HG03039 (cell line): ENCODE results near the gene TPM1.
"Not testable (repeated sequence)": the region's sequence is repeated elsewhere in the genome, so short reads cannot be mapped to it uniquely, and the experiment has no call there.

Experiments
- ATAC-seq: cut with Tn5 transposase; IDR thresholded peaks from one replicate; pipeline ENCODE4 v1.9.1; 2021; ENCODE audit warnings: mild to moderate bottlenecking, moderate library complexity; ENCODE audit not compliant: unreplicated experiment

TPM1 gene

GRCh38 chr15:63093486-63094205, 51.1 kb downstream of the TPM1 start:
- peak; percentile 48 for ATAC-seq

- no peak for ATAC-seq
Observed at GRCh38 chr15:63094495-63094931, 52.0 kb downstream of the TPM1 start.

- no peak for ATAC-seq
Observed at GRCh38 chr15:63096178-63096577, 53.6 kb downstream of the TPM1 start.

GRCh38 chr15:63098901-63099300, 56.4 kb downstream of the TPM1 start:
- ATAC-seq = not testable (repeated sequence)

GRCh38 chr15:63099581-63099980, 57.0 kb downstream of the TPM1 start:
- ATAC-seq = not testable (repeated sequence)

- ATAC-seq = no peak
Observed at GRCh38 chr15:63103416-63103815, 60.9 kb downstream of the TPM1 start.

DNA sequence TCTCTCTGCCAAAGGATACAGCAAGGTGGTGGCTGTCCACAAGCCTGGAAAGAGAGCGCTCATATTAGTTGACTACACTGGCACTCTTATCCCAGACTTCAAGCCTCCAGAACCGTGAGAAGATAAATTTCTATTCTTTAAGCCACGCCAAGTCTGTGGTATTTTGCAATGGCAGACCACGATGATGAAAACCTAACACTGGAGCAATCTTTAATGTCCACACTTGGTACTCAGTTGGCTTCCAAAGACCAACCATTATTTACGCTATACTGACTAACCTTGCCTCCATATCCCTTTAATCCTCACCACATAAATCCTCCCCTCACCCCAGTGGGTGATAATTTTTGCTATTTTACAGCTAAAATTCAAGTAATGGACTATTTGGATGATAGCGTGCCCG, 62.2 kb downstream of the TPM1 start:
- no peak for ATAC-seq

- ATAC-seq = not testable (repeated sequence)
Observed at GRCh38 chr15:63105354-63105753, 62.8 kb downstream of the TPM1 start.

DNA sequence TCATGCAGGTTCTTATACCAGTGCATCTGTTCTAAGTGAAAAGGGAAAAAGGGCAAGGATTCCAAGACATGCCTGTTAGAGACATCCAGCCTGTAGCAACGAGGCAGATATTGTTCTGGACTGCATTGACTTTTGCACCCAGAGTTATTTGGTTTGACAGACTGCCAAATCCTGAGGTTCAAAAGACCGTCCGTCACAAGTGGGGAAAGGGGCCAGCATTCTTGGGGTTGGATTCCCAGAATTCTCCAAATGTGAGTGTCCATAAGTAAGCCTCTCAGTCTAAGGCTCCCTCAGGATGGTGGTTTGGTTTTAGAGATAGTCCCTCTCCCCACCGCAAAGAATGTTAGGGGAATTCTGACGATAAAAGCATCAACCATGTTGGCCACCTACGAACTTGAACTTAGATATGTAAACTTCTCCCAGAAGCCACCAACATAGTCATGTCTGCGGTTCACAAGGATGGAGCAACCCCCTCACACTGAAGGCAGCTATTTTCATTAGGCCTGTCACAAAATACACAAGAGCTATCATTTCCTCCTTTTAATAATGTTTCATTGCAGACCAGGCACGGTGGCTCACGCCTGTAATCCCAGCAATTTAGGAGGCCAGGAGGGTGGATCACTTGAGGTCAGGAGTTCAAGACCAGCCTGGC, 65.5 kb downstream of the TPM1 start:
- no peak for ATAC-seq

DNA sequence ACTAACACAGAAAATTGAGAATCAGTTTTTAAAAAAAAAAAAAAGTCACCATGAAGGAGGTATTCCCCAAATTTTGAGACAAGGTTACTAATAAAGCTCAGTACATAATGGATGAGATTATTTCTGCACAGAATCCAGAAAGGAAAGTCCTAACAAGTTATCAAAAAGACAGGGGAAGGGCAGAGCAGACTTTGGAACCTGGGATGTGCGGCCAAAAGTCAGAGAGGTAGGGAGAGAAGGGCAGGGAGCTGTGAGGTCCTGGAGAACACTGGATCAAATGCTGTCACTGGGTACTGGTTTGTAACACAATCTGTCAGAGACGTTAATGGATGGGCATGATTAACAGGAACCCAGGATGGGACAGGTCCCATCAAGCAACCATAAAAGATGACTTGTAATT, 67.0 kb downstream of the TPM1 start:
- ATAC-seq = no peak

DNA sequence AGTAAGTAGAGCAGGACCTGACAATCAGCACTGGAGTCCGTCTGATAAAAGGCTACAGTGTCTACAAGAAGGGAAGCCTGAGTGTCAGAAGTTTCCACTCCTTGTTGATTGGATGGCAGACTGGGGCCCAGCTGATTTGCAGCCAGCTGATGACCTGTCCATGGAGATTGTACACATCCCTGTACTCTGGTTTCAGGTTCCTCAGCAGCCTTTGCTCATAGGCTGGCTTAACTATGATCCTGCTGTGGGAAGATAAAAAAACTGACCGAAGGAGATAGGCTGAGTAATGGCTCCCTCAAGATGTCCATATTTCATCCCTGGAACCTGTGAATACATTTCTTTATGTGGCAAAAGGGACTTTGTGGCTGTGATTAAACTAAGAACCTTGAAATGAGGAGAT, 67.4 kb downstream of the TPM1 start:
- ATAC-seq = no peak

GRCh38 chr15:63110428-63111026, 68.0 kb downstream of the TPM1 start:
- no peak for ATAC-seq

- ATAC-seq = no peak
Observed at GRCh38 chr15:63111481-63111880, 68.9 kb downstream of the TPM1 start.

DNA sequence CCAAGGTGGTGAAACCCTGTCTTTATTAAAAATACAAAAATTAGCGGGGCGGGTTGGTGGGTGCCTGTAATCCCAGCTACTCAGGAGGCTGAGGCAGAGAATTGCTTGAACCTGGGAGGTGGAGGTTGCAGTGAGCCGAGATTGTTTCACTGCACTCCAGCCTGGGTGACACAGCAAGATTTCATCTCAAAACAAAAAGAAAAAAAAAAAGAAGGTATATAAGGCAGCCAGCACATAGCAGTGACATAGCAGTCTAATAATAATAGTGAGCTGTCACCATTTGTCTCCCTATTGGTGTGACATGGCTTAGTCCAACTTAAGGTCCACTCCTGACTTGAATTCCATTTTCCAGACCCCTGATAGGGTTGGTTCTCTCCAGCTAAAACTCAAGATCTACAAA, 70.3 kb downstream of the TPM1 start:
- no peak for ATAC-seq

GRCh38 chr15:63114465-63114864, 71.9 kb downstream of the TPM1 start:
- ATAC-seq = no peak
